SK-N-SH (cell line): ENCODE measurements around the gene CPPED1. TPM values are rescaled to one million over a fixed set of nuclear protein-coding genes. Genes with fewer than 3 reads are reported as not detected.

Source experiments
- CTCF ChIA-PET: fragments of 300-600, 350-600 bp; formaldehyde crosslinking; extraction: SDS; loops from one replicate; lab custom pipeline; 2021; lab: Yijun Ruan, JAX
- POLR2A ChIA-PET: fragments of 350-600 bp; sonication (Branson Sonifier 250); formaldehyde crosslinking; extraction: SDS; loops from one replicate; lab custom pipeline; 2020; ENCODE audit warnings: antibody characterized with exemption, inconsistent platforms; lab: Yijun Ruan, JAX
- DNase-seq: peaks from one replicate; pipeline ENCODE4 v3.0.0; 2012
- H2AFZ ChIP-seq: fragments of 200-600 bp; sonication (generic); 2 replicates; pipeline ENCODE4 v1.8.1; 2016; ENCODE audit warnings: antibody characterized with exemption, mild to moderate bottlenecking, low read depth
- H3F3A ChIP-seq: fragments of 200-600 bp; sonication (generic); replicated peaks from 2 replicates; pipeline ENCODE3; 2016; ENCODE audit warnings: antibody characterized with exemption, mild to moderate bottlenecking; ENCODE audit not compliant: insufficient read depth
- H3K27ac ChIP-seq, 2 experiments: fragments of 200-500 bp in 1 of 2; fragments of 200-600 bp in 1 of 2; sonication (Bioruptor generic) in 1 of 2; sonication (generic), shearing (Covaris generic) in 1 of 2; 2 replicates each; pipeline versions ENCODE4 v1.5.1 to v1.6.1; 2014 to 2016; ENCODE audit warnings: low read depth in 2 of 2, inconsistent platforms in 1 of 2, low read length in 1 of 2, mild to moderate bottlenecking in 1 of 2, mixed read lengths in 1 of 2
- H3K27me3 ChIP-seq: fragments of 200-600 bp; sonication (generic), shearing (Covaris generic); 2 replicates; pipeline ENCODE4 v1.6.1; 2016; ENCODE audit warnings: mixed run types; ENCODE audit not compliant: insufficient read depth
- H3K36me3 ChIP-seq, 2 experiments: fragments of 200-500 bp in 1 of 2; fragments of 200-600 bp in 1 of 2; sonication (Bioruptor generic) in 1 of 2; sonication (generic) in 1 of 2; replicated peaks in 1 of 2; 2 replicates each; pipeline versions ENCODE3 to v1.5.1; 2014 to 2016; ENCODE audit warnings: low read length in 1 of 2, mild to moderate bottlenecking in 1 of 2; ENCODE audit not compliant: insufficient read depth in 2 of 2, control insufficient read depth in 1 of 2
- H3K4me1 ChIP-seq, 2 experiments: fragments of 200-500 bp in 1 of 2; fragments of 200-600 bp in 1 of 2; sonication (Bioruptor generic) in 1 of 2; sonication (generic), shearing (Covaris generic) in 1 of 2; 2 replicates each; pipeline versions ENCODE4 v1.5.1 to v1.6.1; 2014 to 2016; ENCODE audit warnings: low read depth in 1 of 2, low read length in 1 of 2, mixed run types in 1 of 2; ENCODE audit not compliant: insufficient read depth in 2 of 2, control insufficient read depth in 1 of 2
- H3K4me2 ChIP-seq: fragments of 200-600 bp; sonication (generic), shearing (Covaris generic); 2 replicates; pipeline ENCODE4 v1.6.1; 2017; ENCODE audit warnings: mixed run types
- H3K4me3 ChIP-seq, 2 experiments: fragments of 200-500 bp in 1 of 2; fragments of 200-600 bp in 1 of 2; sonication (Bioruptor generic) in 1 of 2; sonication (generic), shearing (Covaris generic) in 1 of 2; 2 replicates each; pipeline versions ENCODE4 v1.5.1 to v1.8.1; 2014 to 2016; ENCODE audit warnings: low read depth in 2 of 2, inconsistent platforms in 1 of 2, low read length in 1 of 2, mild to moderate bottlenecking in 1 of 2, mixed read lengths in 1 of 2, moderate library complexity in 1 of 2
- H3K79me2 ChIP-seq: fragments of 200-600 bp; sonication (generic); 2 replicates; pipeline ENCODE4 v1.8.1; 2017; ENCODE audit warnings: mild to moderate bottlenecking; ENCODE audit not compliant: insufficient read depth
- H3K9ac ChIP-seq: fragments of 200-600 bp; sonication (generic); 2 replicates; pipeline ENCODE4 v1.6.1; 2017; ENCODE audit warnings: mixed run types
- H3K9me2 ChIP-seq: fragments of 200-600 bp; sonication (generic); 2 replicates; pipeline ENCODE4 v1.6.1; 2017; ENCODE audit warnings: mixed run types
- H3K9me3 ChIP-seq: fragments of 200-600 bp; sonication (generic); 2 replicates; pipeline ENCODE4 v1.6.1; 2017; ENCODE audit warnings: mixed run types, mild to moderate bottlenecking, moderate library complexity
- H4K20me1 ChIP-seq: fragments of 200-600 bp; sonication (generic); 2 replicates; pipeline ENCODE4 v1.6.1; 2017; ENCODE audit warnings: mild to moderate bottlenecking, mixed run types; ENCODE audit not compliant: insufficient read depth
- CTCF ChIP-seq: fragments of 200-600 bp; sonication (generic); IDR thresholded peaks from 2 replicates; pipeline ENCODE4 v1.6.1; 2017; ENCODE audit warnings: antibody characterized with exemption, mild to moderate bottlenecking, moderate library complexity
- EP300 ChIP-seq, 2 experiments: IDR thresholded peaks; 2 replicates each; pipeline versions ENCODE4 v1.4.0 to v1.6.1; 2012; ENCODE audit warnings: borderline replicate concordance in 1 of 2, low read depth in 1 of 2, low read length in 1 of 2
- EZH2phosphoT487 ChIP-seq: fragments of 200-600 bp; sonication (generic); IDR thresholded peaks from 2 replicates; pipeline ENCODE4 v1.6.1; 2017; ENCODE audit warnings: low read depth, mixed run types, mild to moderate bottlenecking, antibody characterized with exemption, moderate library complexity, borderline replicate concordance
- GABPA ChIP-seq: IDR thresholded peaks from 2 replicates; pipeline ENCODE4 v1.4.0; 2012; ENCODE audit warnings: low read depth, mild to moderate bottlenecking
- MAX ChIP-seq: IDR thresholded peaks from 2 replicates; pipeline ENCODE4 v1.4.0; 2012; ENCODE audit warnings: low read depth
- NRF1 ChIP-seq: IDR thresholded peaks from 2 replicates; pipeline ENCODE4 v1.6.1; 2012; ENCODE audit warnings: low read depth, mild to moderate bottlenecking, low read length
- POLR2AphosphoS5 ChIP-seq: IDR thresholded peaks from 2 replicates; pipeline ENCODE4 v1.6.1; 2012; ENCODE audit warnings: low read depth, low read length
- RAD21 ChIP-seq: IDR thresholded peaks from 2 replicates; pipeline ENCODE4 v1.6.1; 2012; ENCODE audit warnings: mild to moderate bottlenecking, low read length
- RCOR1 ChIP-seq: fragments of 150-350 bp; IDR thresholded peaks from 2 replicates; pipeline ENCODE4 v1.6.1; 2017; ENCODE audit warnings: antibody characterized with exemption, low read length
- REST ChIP-seq: IDR thresholded peaks from 2 replicates; pipeline ENCODE4 v1.6.1; 2012; ENCODE audit warnings: mild to moderate bottlenecking, low read depth, low read length, moderate library complexity
- RXRA ChIP-seq: IDR thresholded peaks from 2 replicates; pipeline ENCODE4 v1.4.0; 2012; ENCODE audit warnings: low read depth, mild to moderate bottlenecking, borderline replicate concordance
- SMC3 ChIP-seq: IDR thresholded peaks from 2 replicates; pipeline ENCODE4 v1.6.1; 2012; ENCODE audit warnings: low read depth, low read length, improper control_type of control experiment
- TAF1 ChIP-seq: IDR thresholded peaks from 2 replicates; pipeline ENCODE4 v1.6.1; 2012; ENCODE audit warnings: low read depth, mild to moderate bottlenecking, low read length, moderate library complexity, borderline replicate concordance
- USF2 ChIP-seq: fragments of 150-350 bp; IDR thresholded peaks from 2 replicates; pipeline ENCODE4 v1.6.1; 2017; ENCODE audit warnings: antibody characterized with exemption, low read length, low read depth, borderline replicate concordance
- YY1 ChIP-seq: IDR thresholded peaks from 2 replicates; pipeline ENCODE4 v1.4.0; 2012; ENCODE audit warnings: low read depth, mild to moderate bottlenecking
- WGBS: methylation state at CpG from one replicate; pipeline ENCODE4 v1.1.6; 2017; ENCODE audit warnings: low lambda C conversion rate; 5-methylcytosine and 5-hydroxymethylcytosine counted together
- polyA plus RNA-seq, 3 experiments: library from polyadenylated mRNA; depleted of rRNA; stranded (reverse); fragments of >200 nt; gene quantifications; 2 replicates each; pipeline ENCODE4 v1.2.3, GENCODE V29; 2012

Gene CPPED1
- polyA plus RNA-seq, 1 of the 3 experiments (the other 2 are of a cell fraction), result 11.9 TPM

GRCh38 chr16:12739738-12740137 is 63.9 kb downstream of the CPPED1 start:
- Histone ChIP-seq H4K20me1 (no peaks in the 10 kb centered on the region), H3K9me3 (no peaks in the 10 kb centered on the region; the same call in 1 of the 2 replicates), H3K4me1 (no peaks in the 10 kb centered on the region)
- TF ChIP-seq MAX, result no peak
- TF ChIP-seq TAF1, result no peak
- TF ChIP-seq YY1, result no peak
- no peak for TF ChIP-seq REST
- TF ChIP-seq SMC3, result no peak
- no peak for TF ChIP-seq EP300 (IDR thresholded peaks at IDR 0.05; ENCODE audit: borderline replicate concordance in 1 of 2, low read depth in 1 of 2, low read length in 1 of 2)
- TF ChIP-seq USF2, result no peak
- no peak for TF ChIP-seq POLR2AphosphoS5
- TF ChIP-seq RXRA, result no peak
- no peak for TF ChIP-seq RCOR1
- no peak for TF ChIP-seq EZH2phosphoT487
- no peak for TF ChIP-seq RAD21
- TF ChIP-seq GABPA, result no peak
- no peak for TF ChIP-seq CTCF
- TF ChIP-seq NRF1, result no peak
- TF ChIP-seq, all 33 proteins: peak for 0
- Histone ChIP-seq H3K27ac (no peak overlapping the region), H3K27me3 (no peaks in the 10 kb centered on the region), H2AFZ (no peak overlapping the region), H3K9ac (no peak overlapping the region), H3K36me3 (peaks cover 0 to under 1% of the 10 kb centered on the region in 2 experiments), H3K4me3 (no peak overlapping the region), H3K79me2 (peaks cover 20% of the 10 kb centered on the region; the same call in 1 of the 2 replicates), H3K4me2 (no peak overlapping the region), H3F3A (no peaks in the 10 kb centered on the region), H3K9me2 (no peaks in the 10 kb centered on the region)
- WGBS, result 91% methylated on average over 3 of the region's 3 CpGs
- ChIA-PET CTCF (interaction anchor here (1.1 to 1.4 kb wide), 2 partner anchors 12 to 15 kb away, joined by 3 to 4 read pairs; no protein-coding TSS in a partner anchor), POLR2A (no interaction called here)
- DNase-seq, result no peak
